ENCODE data around the gene DPYSL4.

DNA sequence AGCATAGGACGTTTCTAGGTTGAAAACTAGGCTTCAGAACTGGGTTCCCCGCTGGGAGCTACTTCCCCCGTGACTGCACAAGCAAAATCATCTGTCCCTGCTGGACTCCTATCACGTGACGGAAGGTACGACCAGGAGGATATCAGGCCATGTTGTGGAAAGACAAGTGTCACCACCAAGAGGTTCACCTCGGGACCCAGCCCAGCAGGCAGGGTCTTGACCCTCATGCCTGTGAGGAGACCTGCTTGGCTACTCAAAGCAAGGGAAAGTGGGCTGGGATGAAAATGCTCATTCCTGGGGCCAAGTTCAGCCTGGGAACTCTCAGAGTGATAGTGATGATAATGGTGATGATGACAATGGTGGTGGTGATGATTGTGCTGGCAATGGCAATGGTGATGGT, 32.3 kb upstream of the DPYSL4 start:
- TF ChIP-seq, protein P1, sequence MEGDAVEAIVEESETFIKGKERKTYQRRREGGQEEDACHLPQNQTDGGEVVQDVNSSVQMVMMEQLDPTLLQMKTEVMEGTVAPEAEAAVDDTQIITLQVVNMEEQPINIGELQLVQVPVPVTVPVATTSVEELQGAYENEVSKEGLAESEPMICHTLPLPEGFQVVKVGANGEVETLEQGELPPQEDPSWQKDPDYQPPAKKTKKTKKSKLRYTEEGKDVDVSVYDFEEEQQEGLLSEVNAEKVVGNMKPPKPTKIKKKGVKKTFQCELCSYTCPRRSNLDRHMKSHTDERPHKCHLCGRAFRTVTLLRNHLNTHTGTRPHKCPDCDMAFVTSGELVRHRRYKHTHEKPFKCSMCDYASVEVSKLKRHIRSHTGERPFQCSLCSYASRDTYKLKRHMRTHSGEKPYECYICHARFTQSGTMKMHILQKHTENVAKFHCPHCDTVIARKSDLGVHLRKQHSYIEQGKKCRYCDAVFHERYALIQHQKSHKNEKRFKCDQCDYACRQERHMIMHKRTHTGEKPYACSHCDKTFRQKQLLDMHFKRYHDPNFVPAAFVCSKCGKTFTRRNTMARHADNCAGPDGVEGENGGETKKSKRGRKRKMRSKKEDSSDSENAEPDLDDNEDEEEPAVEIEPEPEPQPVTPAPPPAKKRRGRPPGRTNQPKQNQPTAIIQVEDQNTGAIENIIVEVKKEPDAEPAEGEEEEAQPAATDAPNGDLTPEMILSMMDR (IDR thresholded peaks at IDR 0.05) = no peak
- no peak for TF ChIP-seq POLR2A (IDR thresholded peaks at IDR 0.05)
- no peak for TF ChIP-seq POLR2AphosphoS5 (IDR thresholded peaks at IDR 0.05)

Data from upper lobe of left lung (tissue), 4 donors.